SK-MEL-5 (cell line): ENCODE data around the gene ZNF407. TPM values are rescaled to one million over a fixed set of nuclear protein-coding genes. Genes with fewer than 3 reads are reported as not detected.

Experiments used
- DNase-seq: peaks from one replicate; pipeline ENCODE4 v3.0.0-alpha.2; 2016; ENCODE audit warnings: low read depth, low spot score
- in situ Hi-C: cut with HindIII; loops from 2 replicates; pipeline ENCODE4 v1.10.0; 2016; ENCODE audit warnings: low sequenced_read_pairs, high pct_unique_total_duplicates, low pct_unique_long_range_greater_than_20kb
- total RNA-seq: library from RNA; depleted of rRNA; stranded (reverse); fragments of >200 nt; shearing (Covaris generic); gene quantifications from 2 replicates; pipeline ENCODE4 v1.2.3, GENCODE V29; 2014

The ZNF407 gene
- total RNA-seq, 1 experiment from 2014 or later: 9.1 TPM

GRCh38 chr18:74897971-74898657 is 300.4 kb downstream of the ZNF407 start:
- in situ Hi-C loops: no loop called here

GRCh38 chr18:74898965-74899364 is 301.3 kb downstream of the ZNF407 start:
- in situ Hi-C loops: no loop called here
- DNase-seq: peak; percentile 52

More at GRCh38 chr18:74897971-74898657, 300.4 kb downstream of the ZNF407 start:
- DNase-seq: peak; percentile 78

- in situ Hi-C loops: no loop called here
- DNase-seq: no peak
These were observed 301.9 kb downstream of the ZNF407 start for GRCh38 chr18:74899554-74899953.

- no peak for DNase-seq
- in situ Hi-C loops: no loop called here
These were observed 303.9 kb downstream of the ZNF407 start for GRCh38 chr18:74901362-74902146.

- in situ Hi-C loops: no loop called here
- DNase-seq: no peak
These were observed 304.4 kb downstream of the ZNF407 start for GRCh38 chr18:74902147-74902455.

GRCh38 chr18:74905247-74905646 is 307.6 kb downstream of the ZNF407 start:
- in situ Hi-C loops: no loop called here
- DNase-seq: no peak

GRCh38 chr18:74906184-74906583 is 308.5 kb downstream of the ZNF407 start:
- in situ Hi-C loops: no loop called here
- no peak for DNase-seq

- DNase-seq: no peak
- in situ Hi-C loops: no loop called here
These were observed 316.5 kb downstream of the ZNF407 start for GRCh38 chr18:74914052-74914591.

GRCh38 chr18:74914648-74915047 is 317.0 kb downstream of the ZNF407 start:
- no peak for DNase-seq
- in situ Hi-C loops: no loop called here

- no peak for DNase-seq
- in situ Hi-C loops: no loop called here
These were observed 319.2 kb downstream of the ZNF407 start for GRCh38 chr18:74916773-74917393.

- DNase-seq: no peak
- in situ Hi-C loops: no loop called here
These were observed 320.7 kb downstream of the ZNF407 start for GRCh38 chr18:74918276-74918790.

GRCh38 chr18:74921057-74921820 is 323.6 kb downstream of the ZNF407 start:
- in situ Hi-C loops: no loop called here
- DNase-seq: no peak

GRCh38 chr18:74926051-74926450 is 328.4 kb downstream of the ZNF407 start:
- DNase-seq: no peak
- in situ Hi-C loops: no loop called here

GRCh38 chr18:74928194-74928968 is 330.7 kb downstream of the ZNF407 start:
- no peak for DNase-seq
- in situ Hi-C loops: no loop called here

- in situ Hi-C loops: no loop called here
These were observed 331.4 kb downstream of the ZNF407 start for GRCh38 chr18:74929110-74929509.

GRCh38 chr18:74930616-74931015 is 332.9 kb downstream of the ZNF407 start:
- no peak for DNase-seq
- in situ Hi-C loops: no loop called here

More at GRCh38 chr18:74929110-74929509, 331.4 kb downstream of the ZNF407 start:
- no peak for DNase-seq

- no peak for DNase-seq
- in situ Hi-C loops: no loop called here
These were observed 336.3 kb downstream of the ZNF407 start for GRCh38 chr18:74933930-74934329.
